Measurements from ENCODE around the gene TTLL3.
"Not testable (repeated sequence)": the region's sequence is repeated elsewhere in the genome, so short reads cannot be mapped to it uniquely, and the experiment has no call there.

The TTLL3 gene

GRCh38 chr3:9852528-9852927 is 42.5 kb downstream of the TTLL3 start:
- Histone ChIP-seq H4K20me1 (ENCODE audit: low read depth, low read length) (no peaks in the 10 kb centered on the region), H3K79me2 (ENCODE audit: insufficient read depth, low read length) (no peaks in the 10 kb centered on the region), H3K9me2 (replicated peaks; ENCODE audit: insufficient read depth, low read length) (no peaks in the 10 kb centered on the region), H3K36me3 (ENCODE audit: low read length) (no peaks in the 10 kb centered on the region), H3K27ac (ENCODE audit: low read depth, low read length) (no peak overlapping the region), H2AFZ (ENCODE audit: low read depth, low read length, severe bottlenecking) (no peak overlapping the region), H3K27me3 (ENCODE audit: low read length) (no peaks in the 10 kb centered on the region), H3K9me3 (ENCODE audit: insufficient read depth, low read length) (no peaks in the 10 kb centered on the region), H3K4me3 (ENCODE audit: insufficient read depth, low read length, poor library complexity, severe bottlenecking) (no peak overlapping the region), H3K9ac (ENCODE audit: low read length) (no peak overlapping the region), H3K4me2 (ENCODE audit: low read depth, low read length, poor library complexity, severe bottlenecking) (no peak overlapping the region), H3F3A (ENCODE audit: insufficient read depth) (no peaks in the 10 kb centered on the region)
- TF ChIP-seq EZH2phosphoT487 (conservative IDR thresholded peaks at IDR 0.05; ENCODE audit: low read length): no peak
- no peak for TF ChIP-seq CTCF (IDR thresholded peaks at IDR 0.05; ENCODE audit: insufficient read depth, low read length, poor library complexity, severe bottlenecking)

- not testable (repeated sequence) for H2AFZ ChIP-seq (ENCODE audit: low read depth, low read length, severe bottlenecking); H3K27ac ChIP-seq (ENCODE audit: low read depth, low read length); H3K4me2 ChIP-seq (ENCODE audit: low read depth, low read length, poor library complexity, severe bottlenecking); H4K20me1 ChIP-seq (ENCODE audit: low read depth, low read length); H3K79me2 ChIP-seq (ENCODE audit: insufficient read depth, low read length); H3F3A ChIP-seq (ENCODE audit: insufficient read depth); H3K4me3 ChIP-seq (ENCODE audit: insufficient read depth, low read length, poor library complexity, severe bottlenecking); H3K9me3 ChIP-seq (ENCODE audit: insufficient read depth, low read length); H3K27me3 ChIP-seq (ENCODE audit: low read length); H3K9ac ChIP-seq (ENCODE audit: low read length); H3K36me3 ChIP-seq (ENCODE audit: low read length); H3K9me2 ChIP-seq (replicated peaks; ENCODE audit: insufficient read depth, low read length)
Measured at GRCh38 chr3:9854291-9854940, 44.4 kb downstream of the TTLL3 start.

GRCh38 chr3:9855594-9855993 is 45.5 kb downstream of the TTLL3 start:
- Histone ChIP-seq H2AFZ (ENCODE audit: low read depth, low read length, severe bottlenecking) (no peak overlapping the region), H3K9me2 (replicated peaks; ENCODE audit: insufficient read depth, low read length) (no peaks in the 10 kb centered on the region), H3K79me2 (ENCODE audit: insufficient read depth, low read length) (no peaks in the 10 kb centered on the region), H3K4me3 (ENCODE audit: insufficient read depth, low read length, poor library complexity, severe bottlenecking) (no peak overlapping the region), H4K20me1 (ENCODE audit: low read depth, low read length) (no peaks in the 10 kb centered on the region), H3K4me2 (ENCODE audit: low read depth, low read length, poor library complexity, severe bottlenecking) (no peak overlapping the region), H3K27me3 (ENCODE audit: low read length) (no peaks in the 10 kb centered on the region), H3K9ac (ENCODE audit: low read length) (no peak overlapping the region), H3K36me3 (ENCODE audit: low read length) (no peaks in the 10 kb centered on the region), H3K27ac (ENCODE audit: low read depth, low read length) (no peak overlapping the region), H3K9me3 (ENCODE audit: insufficient read depth, low read length) (no peaks in the 10 kb centered on the region), H3F3A (ENCODE audit: insufficient read depth) (no peaks in the 10 kb centered on the region)
- no peak for TF ChIP-seq EZH2phosphoT487 (conservative IDR thresholded peaks at IDR 0.05; ENCODE audit: low read length)
- no peak for TF ChIP-seq CTCF (IDR thresholded peaks at IDR 0.05; ENCODE audit: insufficient read depth, low read length, poor library complexity, severe bottlenecking)

- Histone ChIP-seq H3F3A (ENCODE audit: insufficient read depth) (no peaks in the 10 kb centered on the region), H3K9me3 (ENCODE audit: insufficient read depth, low read length) (no peaks in the 10 kb centered on the region), H3K9me2 (replicated peaks; ENCODE audit: insufficient read depth, low read length) (no peaks in the 10 kb centered on the region), H3K36me3 (ENCODE audit: low read length) (no peaks in the 10 kb centered on the region), H4K20me1 (ENCODE audit: low read depth, low read length) (no peaks in the 10 kb centered on the region), H3K79me2 (ENCODE audit: insufficient read depth, low read length) (no peaks in the 10 kb centered on the region), H3K27ac (ENCODE audit: low read depth, low read length) (no peak overlapping the region), H3K27me3 (ENCODE audit: low read length) (no peaks in the 10 kb centered on the region), H3K9ac (ENCODE audit: low read length) (no peak overlapping the region), H3K4me2 (ENCODE audit: low read depth, low read length, poor library complexity, severe bottlenecking) (no peak overlapping the region), H2AFZ (ENCODE audit: low read depth, low read length, severe bottlenecking) (no peak overlapping the region), H3K4me3 (ENCODE audit: insufficient read depth, low read length, poor library complexity, severe bottlenecking) (no peak overlapping the region)
- TF ChIP-seq CTCF (IDR thresholded peaks at IDR 0.05; ENCODE audit: insufficient read depth, low read length, poor library complexity, severe bottlenecking) (no peak), EZH2phosphoT487 (conservative IDR thresholded peaks at IDR 0.05; ENCODE audit: low read length) (no peak)
Measured at GRCh38 chr3:9859530-9860025, 49.5 kb downstream of the TTLL3 start.

All from SU-DHL-6 (cell line).